Right forelimb (tissue), 1 donor: ENCODE data around the gene SEMA7A.

Experiments used
- DNase-seq: peaks from one replicate; pipeline ENCODE4 v3.0.0-alpha.2; 2018

SEMA7A gene

DNA sequence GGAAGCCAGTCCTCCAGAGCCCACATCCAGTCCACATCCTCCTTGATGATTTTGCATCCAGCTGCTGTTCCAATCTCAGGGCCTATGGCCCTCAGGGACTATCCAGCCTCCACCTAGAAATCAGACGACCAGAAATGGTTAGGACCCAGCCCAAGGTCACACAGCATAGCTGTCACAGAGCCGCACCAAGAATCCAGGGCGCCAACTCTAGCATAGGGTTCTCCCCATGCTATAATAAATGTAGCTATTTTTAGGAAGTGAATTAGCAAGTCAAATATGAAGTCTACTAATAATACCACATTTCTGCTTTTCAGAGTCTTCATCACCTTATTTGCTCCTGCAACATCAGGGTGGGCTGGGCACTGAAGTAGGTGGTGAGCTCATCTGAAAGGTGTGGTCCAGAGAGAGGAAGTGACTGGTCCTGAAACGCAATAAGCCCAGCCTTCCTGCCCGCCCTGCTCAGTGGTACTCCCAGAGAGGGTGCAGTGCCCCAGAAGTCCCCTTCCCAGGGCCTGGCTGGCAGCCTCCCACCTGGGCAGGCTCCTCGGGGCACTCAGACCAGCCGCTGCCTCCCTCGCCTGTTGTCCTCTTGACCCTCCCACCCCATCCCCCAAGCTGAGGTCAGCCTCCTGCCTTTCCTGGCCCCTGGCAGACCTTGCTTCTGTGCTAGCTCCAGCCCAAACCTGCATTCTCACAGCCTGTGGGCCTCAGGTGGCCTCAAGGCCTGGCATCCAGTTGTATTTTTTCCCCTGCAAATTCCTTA, 48.7 kb downstream of the SEMA7A start:
- no peak for DNase-seq

DNA sequence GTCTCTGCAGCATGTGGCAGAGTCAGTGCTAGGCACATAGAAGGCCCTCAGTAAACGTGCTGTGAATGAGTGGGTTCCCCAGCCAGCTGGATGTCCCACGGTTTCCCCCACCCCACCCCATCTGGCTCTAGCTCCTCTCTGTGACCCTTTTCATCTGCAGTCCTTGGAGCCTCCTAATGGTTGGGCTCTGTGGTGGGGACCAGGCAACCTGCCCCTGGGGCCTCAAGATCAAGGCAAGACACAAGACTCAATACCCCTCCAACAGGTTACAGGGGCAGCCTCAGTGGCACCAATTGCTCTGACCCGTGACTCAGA, 49.2 kb downstream of the SEMA7A start:
- no peak for DNase-seq

DNA sequence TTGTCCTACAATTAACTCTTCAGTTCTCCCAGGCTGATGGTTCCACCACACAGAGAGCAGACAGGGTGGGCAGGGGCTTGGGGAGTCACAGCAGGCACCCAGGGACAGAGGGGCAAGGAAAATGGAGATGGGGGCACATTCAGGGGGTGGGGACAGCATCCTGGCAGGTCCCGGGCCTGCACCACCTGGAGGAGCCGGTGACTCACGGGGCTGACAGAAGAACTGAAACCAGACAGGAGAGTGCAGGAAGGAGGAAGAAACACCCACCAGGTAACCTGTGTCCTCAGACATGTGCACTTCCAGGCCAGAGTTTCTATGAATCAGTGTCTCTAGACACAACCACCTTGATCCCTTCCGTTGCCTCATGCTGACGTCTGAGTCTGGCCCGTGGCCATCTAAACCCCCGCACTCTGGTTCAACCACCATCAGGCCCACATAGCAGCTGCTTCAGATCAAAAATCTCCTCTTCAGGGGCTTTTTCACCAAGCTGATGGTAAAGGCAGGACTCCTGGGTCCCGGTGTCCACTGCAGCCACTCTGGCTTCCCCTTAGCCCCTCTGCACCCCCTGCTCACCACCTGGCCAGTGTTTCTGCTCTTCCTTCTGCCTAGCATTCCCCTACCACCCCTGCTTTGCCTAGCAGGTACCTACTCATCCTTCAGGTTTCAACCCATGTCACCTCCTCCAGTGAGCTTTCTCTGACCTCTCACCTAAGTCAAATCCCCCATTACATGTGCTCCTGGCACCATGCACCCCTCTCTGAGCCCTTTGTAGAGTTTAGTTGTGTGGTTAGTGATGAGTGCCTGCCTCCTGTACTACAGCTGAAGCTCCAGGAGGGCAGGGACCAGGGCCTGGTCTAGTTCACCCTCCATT, 49.8 kb downstream of the SEMA7A start:
- no peak for DNase-seq

DNA sequence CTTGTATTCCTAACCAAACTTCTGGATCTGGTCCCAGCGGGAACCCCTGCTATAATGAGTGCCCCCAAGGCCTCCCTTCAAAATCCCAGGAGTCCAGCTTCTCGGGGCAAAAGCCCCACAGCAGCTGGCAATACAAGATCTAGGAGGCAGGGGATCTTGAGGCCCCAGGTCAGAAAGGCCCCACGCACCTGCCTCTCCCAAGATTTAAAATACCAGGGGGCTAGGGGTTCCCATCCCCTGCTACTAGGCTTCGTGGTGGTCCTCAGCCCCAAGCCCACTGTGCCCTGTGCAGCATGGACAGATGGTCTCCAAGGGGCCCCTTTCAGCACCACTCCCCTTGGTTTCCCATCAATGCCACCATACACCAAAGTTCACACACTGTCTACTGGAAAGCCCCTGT, 50.5 kb downstream of the SEMA7A start:
- no peak for DNase-seq

DNA sequence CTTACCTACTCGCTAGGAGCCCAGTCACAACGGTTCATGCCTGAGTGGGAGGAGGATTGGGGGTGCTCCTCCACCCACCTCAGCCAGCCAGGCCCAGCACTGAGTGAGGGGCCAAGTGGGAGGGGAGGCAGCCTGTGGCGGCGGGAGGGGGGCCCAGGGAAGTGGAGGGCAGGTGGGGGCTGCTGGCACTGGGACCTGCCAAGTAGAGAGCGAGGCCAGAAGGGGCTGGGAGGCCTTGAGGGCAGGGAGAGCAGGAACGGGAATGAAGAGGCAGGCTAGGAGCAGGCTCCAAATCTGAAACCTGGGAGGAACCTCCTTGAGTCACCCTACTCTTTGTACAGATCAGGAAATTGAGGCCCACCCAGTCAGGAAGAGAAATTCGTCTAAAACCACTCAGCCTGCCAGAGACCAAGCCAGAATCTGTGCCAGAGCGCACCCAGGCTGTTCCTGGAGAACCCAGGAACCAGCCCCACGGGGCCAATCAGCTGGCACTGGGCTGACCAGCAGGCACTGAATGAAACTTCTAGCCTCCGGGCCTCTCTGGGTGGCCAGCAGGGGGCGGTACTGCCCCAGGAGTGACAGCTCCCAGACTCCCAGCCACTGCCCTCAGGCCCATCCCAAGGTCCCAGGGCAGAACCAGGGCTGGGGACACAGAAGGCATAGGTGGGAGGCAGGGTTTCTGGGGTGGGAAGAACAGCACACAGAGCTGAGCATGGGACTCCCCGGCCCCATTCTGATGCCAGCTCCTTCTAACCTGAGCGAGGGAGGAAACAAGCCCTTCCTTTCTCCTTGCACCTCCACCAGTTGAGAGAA, 51.5 kb downstream of the SEMA7A start:
- peak; percentile 91 for DNase-seq

DNA sequence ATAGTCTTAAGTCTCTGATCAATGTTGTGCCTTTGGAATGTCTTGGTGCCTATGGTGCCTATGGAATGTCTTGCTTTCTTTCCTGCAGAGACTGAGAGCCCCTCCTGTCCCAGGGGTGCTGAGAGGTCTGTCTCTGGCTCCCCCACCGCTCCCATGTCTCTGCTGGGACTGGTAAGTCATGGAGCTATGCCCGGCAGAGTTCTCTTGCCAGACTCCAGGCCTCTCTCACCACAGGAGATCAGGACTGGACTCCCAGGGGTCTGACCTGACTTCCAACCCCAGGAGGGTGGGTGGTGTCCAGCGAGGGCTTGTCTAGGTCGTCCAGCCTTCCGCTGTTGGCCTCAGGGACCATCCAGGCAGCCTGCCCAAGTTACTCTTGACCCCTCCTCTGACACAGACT, 52.3 kb downstream of the SEMA7A start:
- no peak for DNase-seq

DNA sequence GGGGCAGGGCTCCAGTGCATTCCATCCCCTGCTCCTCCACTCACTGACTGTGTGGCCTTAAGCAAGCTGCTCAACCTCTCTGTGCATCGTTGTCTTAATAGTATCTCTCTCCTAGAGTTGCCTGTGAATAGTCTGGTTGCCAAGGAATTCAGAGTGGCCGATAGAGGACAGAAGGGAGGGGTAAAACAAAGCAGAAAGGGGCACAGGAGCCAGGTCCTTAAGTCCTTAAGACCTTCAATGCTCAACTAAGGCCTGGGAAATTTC, 52.6 kb downstream of the SEMA7A start:
- no peak for DNase-seq

DNA sequence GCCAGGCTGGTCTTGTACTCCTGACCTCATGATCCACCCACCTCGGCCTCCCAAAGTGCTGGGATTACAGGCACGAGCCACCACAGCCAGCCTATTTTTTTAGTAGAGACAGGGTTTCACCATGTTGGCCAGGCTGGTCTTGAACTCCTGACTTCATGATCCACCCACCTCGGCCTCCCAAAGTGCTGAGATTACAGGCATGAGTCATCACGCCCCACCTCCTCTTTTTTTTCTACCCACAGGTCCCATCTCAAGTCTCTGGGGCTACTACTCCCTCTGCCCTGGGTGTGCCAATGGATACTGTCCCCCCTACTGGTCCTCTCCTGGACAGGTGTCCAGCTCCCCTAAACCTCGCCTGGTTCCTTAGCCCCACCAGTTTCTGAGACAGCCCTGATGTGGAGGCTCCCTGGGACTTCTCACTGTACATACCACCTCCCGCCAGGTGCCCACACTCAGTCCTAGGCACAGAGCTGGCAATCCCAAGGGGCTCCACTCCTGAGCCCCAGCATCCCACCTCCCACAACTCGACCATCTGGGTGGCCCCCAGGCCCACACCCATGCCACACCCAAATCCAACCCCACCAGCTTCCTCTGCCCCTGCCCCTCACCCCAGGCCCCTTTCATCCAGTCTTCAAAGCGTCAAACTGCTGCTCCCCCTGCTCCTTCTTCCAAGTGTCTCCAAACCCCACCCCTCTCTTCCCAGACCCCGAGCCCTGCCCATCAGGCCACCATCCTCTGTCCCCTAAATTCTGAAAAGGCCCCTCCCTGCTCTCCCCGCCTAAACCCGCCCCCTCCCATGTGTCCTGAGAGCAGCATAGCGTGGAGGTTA, 53.2 kb downstream of the SEMA7A start:
- no peak for DNase-seq

DNA sequence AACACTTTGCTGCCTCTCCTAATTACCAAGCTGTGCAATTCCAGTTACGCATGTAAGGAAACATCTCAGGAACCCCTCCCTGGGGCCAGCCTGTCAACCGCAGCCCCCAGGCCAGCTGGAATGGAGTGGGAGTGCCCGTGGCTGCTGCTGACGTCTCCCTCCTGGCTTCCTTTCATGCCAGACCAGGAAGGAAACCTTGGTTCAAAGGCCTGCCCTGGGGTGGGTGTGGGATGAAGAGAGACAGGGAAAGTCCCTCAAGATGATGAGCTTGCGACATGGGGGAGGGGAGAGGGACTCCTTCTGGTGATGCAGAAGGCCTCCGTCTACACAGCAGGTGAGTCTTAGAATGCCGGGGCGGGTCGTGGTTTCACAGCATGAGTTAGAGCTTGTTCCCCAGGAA, 54.9 kb downstream of the SEMA7A start:
- DNase-seq: no peak

DNA sequence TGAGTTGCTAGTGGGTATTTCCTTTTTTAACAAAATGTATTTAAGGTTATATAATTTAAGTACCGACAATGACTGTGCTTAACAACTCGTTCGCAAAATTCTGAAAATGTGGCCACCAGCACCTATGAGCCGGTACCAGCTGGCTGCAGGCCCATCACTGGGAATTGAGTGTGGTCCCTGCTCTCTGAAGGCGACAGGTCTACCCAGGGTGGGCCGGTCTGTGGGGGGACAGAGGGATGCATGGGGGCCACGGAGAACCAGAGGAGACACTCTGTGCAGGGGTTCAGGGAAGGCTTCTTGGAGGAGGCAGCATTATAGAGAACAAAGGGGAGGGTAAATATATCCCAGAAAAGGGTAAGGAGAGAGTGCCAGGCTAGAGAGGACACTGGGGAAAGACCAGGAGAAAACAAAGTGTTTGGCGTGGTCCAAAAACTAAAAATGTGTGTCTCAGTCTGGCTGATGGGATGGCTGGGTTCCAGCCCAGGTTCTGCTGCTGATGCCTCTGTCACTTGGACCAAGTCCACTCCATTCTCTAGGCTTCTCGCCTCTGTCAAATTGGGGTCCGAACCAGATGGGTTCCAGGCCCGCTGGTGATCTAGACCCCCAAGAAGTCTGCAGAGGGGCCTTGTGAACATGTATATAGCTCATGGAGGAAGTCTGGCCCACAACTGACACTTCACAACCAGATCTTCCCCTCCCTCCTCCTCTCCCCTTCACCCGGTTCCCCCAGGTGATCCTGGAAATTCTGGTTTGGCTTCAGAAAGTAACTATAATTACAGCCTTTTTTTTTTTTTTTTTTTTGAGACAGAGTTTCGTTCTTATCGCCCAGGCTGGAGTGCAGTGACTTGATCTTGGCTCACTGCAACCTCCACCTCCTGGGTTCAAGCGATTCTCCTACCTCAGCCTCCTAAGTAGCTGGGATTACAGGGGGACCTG, 55.7 kb downstream of the SEMA7A start:
- no peak for DNase-seq

DNA sequence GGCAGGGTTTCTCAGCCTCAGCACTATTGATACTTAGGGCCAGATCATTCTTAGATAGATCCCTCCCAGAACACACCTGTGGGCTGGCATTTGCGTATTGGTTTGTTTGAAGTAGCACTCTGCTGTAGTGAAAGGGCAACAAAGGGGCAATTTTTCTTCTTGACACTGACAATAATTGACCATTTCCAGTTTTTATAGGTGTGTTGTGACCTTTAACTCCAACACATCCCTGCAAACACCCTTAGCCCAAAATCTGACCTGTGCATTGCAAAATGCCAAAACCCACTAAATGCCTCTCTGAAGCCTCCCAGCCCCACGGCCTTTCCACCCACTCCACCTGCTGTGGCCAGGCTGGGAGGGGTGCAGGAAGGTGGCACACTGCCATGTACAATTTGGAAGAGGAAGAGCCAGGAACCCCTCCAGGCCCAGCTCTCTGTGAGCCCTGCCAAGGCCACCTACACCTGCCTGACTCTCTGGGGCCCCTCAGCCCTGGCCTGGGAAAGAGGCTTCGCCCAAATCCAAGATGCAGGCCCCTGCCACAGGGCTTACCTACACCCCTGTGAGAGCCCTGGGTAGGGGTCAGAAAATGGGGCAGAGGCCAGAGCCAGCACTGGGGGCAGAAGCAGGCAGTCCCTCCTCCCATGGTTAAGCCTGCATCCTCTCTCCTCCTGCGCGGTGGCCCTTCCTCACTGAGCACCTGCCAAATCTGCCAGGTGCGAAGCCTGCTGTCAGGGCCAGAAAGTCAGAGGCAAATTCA, 56.8 kb downstream of the SEMA7A start:
- DNase-seq: no peak

DNA sequence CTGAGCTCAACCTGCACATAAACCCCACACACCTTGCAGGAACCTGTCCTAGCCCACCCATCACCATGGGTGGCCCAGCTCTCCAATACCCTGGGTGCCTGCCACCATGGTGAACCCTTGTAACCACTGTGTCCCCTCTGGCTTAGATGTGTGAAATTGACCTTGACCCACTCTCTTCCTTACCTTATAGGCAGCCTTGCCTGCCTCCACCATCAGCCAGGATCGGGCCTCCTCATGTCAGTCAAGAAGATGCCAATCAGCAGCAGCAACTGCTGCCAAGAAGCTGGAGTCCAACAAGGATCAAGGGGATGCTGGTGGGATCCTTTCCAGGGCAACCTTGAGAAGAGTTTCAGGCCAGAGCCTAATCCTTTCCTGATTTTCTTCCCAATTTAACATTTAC, 57.5 kb downstream of the SEMA7A start:
- no peak for DNase-seq

DNA sequence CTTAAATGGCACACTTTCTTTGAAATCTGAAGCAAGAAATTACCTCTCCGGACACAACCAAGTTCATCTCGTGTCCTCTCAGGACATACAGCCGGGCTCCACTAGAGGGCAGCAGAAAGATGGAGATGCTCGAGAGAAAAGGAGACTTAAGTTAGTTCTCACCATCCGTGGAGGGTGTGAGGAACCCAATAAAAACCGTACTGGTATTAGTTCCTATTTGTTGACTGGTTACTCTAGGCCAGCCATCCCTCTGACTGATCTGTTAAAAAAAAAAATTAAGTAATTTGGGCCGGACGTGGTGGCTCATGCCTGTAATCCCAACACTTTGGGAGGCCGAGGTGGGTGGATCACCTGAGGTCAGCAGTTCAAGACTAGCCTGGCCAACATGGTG, 58.5 kb downstream of the SEMA7A start:
- peak; percentile 79 for DNase-seq

DNA sequence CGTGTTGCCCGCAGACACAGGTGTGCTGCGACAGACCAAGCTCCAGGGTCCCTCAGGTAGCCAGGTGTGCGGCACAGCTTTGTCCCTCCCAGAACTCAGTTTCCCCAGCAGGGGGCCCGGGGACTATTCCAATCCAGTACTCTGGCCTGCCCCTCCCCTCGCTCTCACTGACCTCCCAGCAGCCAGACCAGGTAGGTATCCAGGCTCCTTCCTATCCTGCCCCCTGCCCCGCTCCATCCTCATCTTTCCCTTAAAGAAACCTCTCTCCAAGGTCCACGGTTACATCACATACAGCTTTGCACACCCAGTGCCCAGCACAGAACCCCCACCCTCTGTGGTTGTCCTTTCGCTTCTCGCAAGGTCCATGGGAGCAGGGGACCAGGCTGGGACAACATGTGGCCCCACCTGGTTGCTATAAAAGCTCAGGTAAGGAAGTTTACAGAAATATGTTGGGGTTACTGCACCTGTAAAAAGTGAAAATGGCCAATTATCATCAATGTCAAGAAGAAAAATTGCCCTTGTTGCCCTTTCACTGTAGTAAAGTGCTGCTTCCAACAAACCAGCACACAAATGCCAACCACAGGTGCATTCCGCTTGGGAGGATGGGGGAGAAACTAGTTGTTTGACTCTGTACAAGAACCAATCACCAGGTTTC, 59.0 kb downstream of the SEMA7A start:
- no peak for DNase-seq

DNA sequence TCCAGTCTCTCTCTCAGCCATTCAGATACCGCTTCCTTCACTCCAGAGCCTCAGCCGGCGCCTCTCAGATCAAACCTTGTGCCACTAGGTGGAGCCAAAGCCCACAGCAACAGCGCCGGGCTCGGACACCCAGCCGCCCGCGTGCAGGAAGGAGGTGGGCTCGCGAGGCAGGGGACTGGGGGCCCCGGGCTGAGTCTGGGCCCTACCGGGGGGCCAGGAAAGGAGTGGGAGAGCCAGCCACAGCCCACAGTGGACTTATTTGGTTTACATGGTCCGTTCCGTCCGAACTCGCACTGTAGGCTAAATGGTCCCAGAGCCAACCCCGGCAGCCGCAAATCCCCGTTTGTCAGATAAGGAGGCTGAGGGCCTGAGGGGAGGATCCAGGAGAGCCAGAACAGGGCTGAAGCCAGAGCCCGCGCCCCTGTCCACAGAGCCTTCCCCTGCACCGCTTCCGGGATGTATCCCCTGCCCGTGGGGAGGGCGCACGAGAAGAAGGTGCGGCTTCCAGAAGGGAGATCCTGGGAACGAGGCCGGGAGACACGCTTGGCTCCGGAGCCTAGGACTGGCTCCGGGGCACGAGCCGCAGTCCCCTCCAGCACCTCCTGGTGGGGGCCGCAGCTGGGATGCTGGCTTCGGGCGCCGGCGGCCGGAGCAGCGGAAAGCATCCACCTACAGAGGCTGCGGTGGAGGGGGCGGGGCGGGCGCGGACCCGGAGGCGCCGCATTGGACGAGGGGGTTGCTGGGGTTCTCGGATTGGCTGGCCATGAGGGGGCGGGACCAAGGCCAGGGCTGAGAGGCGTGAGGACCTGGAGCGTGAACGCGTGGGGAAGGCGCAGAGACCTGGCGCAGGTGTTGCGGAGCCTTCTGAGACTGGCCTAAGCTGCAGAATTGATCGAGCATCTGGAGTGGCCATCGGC, 59.8 kb downstream of the SEMA7A start:
- peak; percentile 94 for DNase-seq

DNA sequence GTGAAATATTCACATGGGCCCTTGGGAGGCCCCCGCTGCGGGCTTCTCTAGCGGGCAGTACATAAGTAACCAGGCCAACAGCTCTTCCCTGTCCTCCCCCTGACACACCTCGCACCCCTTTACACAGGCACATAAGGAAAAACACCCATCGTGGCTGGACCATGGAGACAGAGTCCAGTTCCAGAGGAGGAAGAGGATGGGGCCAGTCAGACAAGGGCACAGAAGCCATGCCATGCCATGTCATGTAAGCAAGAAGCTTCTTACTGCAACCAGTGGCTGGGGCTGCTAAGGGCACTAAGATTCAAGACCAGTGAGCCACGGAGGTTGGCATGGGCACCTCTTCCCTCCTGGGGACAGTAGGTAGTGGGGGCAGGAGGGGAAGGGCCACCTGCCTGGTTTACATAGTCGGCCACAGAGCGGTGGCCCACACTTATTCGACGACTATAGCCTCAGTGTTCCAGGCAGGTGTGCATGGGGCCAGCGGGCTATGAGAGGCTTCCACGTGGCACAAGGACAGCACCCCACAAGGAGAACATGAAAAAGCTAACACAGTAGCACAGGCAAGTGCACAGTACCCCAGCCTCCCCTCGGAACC, 60.6 kb downstream of the SEMA7A start:
- DNase-seq: no peak

DNA sequence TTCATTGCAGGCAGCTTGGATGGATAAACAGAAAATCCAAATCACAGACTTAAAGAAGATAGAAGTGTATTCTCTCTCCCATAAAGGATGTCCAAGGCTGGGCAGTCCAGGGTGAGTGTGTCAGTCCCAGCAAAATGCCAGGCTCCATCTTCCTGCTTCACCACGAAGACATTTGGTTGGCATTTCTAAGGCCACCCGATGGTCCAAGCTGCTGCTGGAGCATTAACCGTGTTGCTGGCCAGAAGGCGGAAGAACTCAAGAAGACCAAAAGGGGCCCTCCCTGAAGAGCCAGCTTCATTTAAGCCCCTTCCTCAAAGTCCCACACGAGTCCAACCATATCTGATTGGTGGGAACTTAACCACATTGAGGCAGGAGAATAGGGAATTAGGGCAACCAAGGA, 63.3 kb downstream of the SEMA7A start:
- DNase-seq: no peak

DNA sequence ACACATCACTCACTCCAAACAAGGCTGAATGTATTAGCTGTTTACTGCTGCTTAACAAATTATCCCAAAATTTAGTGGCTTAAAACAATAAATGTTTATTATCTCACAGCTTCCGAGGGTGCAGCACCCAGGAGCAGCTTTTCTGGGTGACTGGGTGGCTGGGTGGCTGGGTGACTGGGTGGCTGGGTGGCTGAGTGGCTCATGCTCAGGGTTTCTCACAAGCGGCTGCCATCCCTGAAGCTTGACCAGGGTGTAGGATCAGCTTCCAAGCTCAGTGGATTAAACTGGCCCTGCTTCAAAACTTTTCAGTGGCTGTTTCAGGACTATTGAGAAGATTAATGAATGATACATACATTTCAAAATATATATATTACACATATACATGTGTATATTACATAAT, 64.0 kb downstream of the SEMA7A start:
- DNase-seq: no peak
